ENCODE data around the gene MRPL4. TPM values are rescaled to one million over a fixed set of nuclear protein-coding genes. Genes with fewer than 3 reads are reported as not detected.

Gene MRPL4
- total RNA-seq: 10 to 100 TPM; 34.5 to 41.6 (median 40.2) TPM
- 21.9 TPM for total RNA-seq (2013)

GRCh38 chr19:10251792-10252694 lies at the start of gene MRPL4:
Gene MRPL4, plus strand, starts transcription at chr19:10252214. Its CDS starts 40 bp downstream, at chr19:10252254.
- Histone ChIP-seq H3K4me1 (ENCODE audit: control insufficient read depth, insufficient read depth, low read length) (peaks cover 20% of the 10 kb centered on the region), H3K27ac (ENCODE audit: low read length) (peak within 1 kb of the TSS; percentile 75), H3K27me3 (ENCODE audit: control insufficient read depth, insufficient read depth, low read length) (no peaks in the 10 kb centered on the region), H3K4me3 (ENCODE audit: low read length) (peak within 1 kb of the TSS; percentile 96), H3K9me3 (ENCODE audit: control insufficient read depth, insufficient read depth, low read length) (no peaks in the 10 kb centered on the region), H3K36me3 (ENCODE audit: control insufficient read depth, insufficient read depth, low read length) (peaks cover 17% of the 10 kb centered on the region)
- ATAC-seq (peak; percentile 95 to 99 (median 95)), DNase-seq (peak; percentile 93 to 98)
- under 1% methylated on average over 77 of the region's 77 CpGs for WGBS (ENCODE audit: insufficient coverage)
- H3K27ac Mint-ChIP-seq: peak within 1 kb of the TSS; percentile 90 to 93
- intact Hi-C loops (cut with micrococcal nuclease): loop anchor here (5.0 kb wide), 1 partner anchor 135 kb away; the partner anchor contains the start of gene EIF3G
- no peaks in the 10 kb centered on the region for H3K9me3 Mint-ChIP-seq
- TF ChIP-seq, protein P1, sequence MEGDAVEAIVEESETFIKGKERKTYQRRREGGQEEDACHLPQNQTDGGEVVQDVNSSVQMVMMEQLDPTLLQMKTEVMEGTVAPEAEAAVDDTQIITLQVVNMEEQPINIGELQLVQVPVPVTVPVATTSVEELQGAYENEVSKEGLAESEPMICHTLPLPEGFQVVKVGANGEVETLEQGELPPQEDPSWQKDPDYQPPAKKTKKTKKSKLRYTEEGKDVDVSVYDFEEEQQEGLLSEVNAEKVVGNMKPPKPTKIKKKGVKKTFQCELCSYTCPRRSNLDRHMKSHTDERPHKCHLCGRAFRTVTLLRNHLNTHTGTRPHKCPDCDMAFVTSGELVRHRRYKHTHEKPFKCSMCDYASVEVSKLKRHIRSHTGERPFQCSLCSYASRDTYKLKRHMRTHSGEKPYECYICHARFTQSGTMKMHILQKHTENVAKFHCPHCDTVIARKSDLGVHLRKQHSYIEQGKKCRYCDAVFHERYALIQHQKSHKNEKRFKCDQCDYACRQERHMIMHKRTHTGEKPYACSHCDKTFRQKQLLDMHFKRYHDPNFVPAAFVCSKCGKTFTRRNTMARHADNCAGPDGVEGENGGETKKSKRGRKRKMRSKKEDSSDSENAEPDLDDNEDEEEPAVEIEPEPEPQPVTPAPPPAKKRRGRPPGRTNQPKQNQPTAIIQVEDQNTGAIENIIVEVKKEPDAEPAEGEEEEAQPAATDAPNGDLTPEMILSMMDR (IDR thresholded peaks at IDR 0.05): no peak
- no peaks in the 10 kb centered on the region for H3K27me3 Mint-ChIP-seq (ENCODE audit: low read depth in 2 of 2)
- H3K4me1 Mint-ChIP-seq: peaks cover 0 to 33% of the 10 kb centered on the region in 2 donors
- H3K4me3 Mint-ChIP-seq: peak within 1 kb of the TSS; percentile 95
- peaks cover under 1% of the 10 kb centered on the region for H3K36me3 Mint-ChIP-seq

DNA sequence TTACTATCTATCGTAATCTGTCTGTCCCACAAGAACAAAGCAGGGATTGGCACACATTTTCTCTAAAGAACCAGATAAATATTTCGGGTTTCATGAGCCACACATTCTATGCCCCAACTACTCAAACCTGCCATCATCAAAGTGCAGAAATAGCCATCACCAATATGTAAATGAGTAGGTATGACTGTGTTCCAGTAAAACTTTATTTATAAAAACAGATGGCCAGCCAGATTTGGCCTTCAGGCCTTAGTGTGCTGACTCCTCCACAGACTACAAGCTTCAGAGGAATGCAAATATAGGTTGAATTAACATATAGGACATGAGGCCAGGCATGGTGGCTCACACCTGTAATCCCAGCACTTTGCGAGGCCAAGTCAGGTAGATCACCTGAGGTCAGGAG lies 48.3 kb upstream of the MRPL4 start:
- peaks cover 5% of the 10 kb centered on the region in 2 donors for H3K4me1 Mint-ChIP-seq
- Histone ChIP-seq H3K4me3 (ENCODE audit: low read length) (no peak overlapping the region), H3K4me1 (ENCODE audit: control insufficient read depth, insufficient read depth, low read length) (peaks cover 8% of the 10 kb centered on the region)

DNA sequence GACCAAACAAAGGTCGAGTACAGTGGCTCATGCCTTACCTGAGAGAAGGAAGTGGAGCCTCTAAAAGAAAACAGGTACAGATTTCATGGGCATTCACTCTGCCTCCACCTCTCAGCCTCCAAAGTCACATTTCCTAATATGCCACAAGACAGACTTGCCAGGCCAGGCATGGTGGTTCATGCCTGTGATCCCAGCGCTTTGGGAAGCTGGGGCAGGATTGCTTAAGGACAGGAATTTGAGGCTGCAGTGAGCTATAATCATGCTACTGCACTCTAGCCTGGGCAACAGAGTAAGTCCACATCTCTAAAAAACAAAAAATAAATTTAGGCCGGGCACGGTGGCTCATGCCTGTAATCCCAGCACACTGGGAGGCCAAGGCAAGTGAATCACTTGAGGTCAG lies 46.4 kb upstream of the MRPL4 start:
- Mint-ChIP-seq H3K4me3 (no peak overlapping the region), H3K27ac (no peak overlapping the region), H3K4me1 (no peaks in the 10 kb centered on the region), H3K9me3 (no peaks in the 10 kb centered on the region), H3K36me3 (no peaks in the 10 kb centered on the region), H3K27me3 (ENCODE audit: low read depth in 2 of 2) (no peaks in the 10 kb centered on the region)
- no peaks in the 10 kb centered on the region for H3K36me3 ChIP-seq (ENCODE audit: control insufficient read depth, insufficient read depth, low read length)
- 90% methylated on average over 4 of the region's 4 CpGs for WGBS (ENCODE audit: insufficient coverage)
- no peaks in the 10 kb centered on the region for H3K4me1 ChIP-seq (ENCODE audit: control insufficient read depth, insufficient read depth, low read length)
- DNase-seq (no peak), ATAC-seq (no peak)
- TF ChIP-seq, protein P1 (IDR thresholded peaks at IDR 0.05): no peak
- intact Hi-C loops (cut with micrococcal nuclease): no loop called here
- no peak overlapping the region for H3K27ac ChIP-seq (ENCODE audit: low read length)
- H3K4me3 ChIP-seq (ENCODE audit: low read length): no peak overlapping the region
- no peaks in the 10 kb centered on the region for H3K27me3 ChIP-seq (ENCODE audit: control insufficient read depth, insufficient read depth, low read length)
- peaks cover 3% of the 10 kb centered on the region for H3K9me3 ChIP-seq (ENCODE audit: control insufficient read depth, insufficient read depth, low read length)

More for the DNA sequence above, 48.3 kb upstream of the MRPL4 start:
- DNase-seq (no peak), ATAC-seq (no peak)
- no peak overlapping the region for H3K27ac ChIP-seq (ENCODE audit: low read length)
- Mint-ChIP-seq H3K27me3 (ENCODE audit: low read depth in 2 of 2) (no peaks in the 10 kb centered on the region), H3K36me3 (no peaks in the 10 kb centered on the region), H3K27ac (no peak overlapping the region), H3K9me3 (no peaks in the 10 kb centered on the region), H3K4me3 (no peak overlapping the region)
- 94% methylated on average over 3 of the region's 3 CpGs for WGBS (ENCODE audit: insufficient coverage)
- peaks cover 3% of the 10 kb centered on the region for H3K9me3 ChIP-seq (ENCODE audit: control insufficient read depth, insufficient read depth, low read length)
- TF ChIP-seq, protein P1 (IDR thresholded peaks at IDR 0.05): no peak
- intact Hi-C loops (cut with micrococcal nuclease): no loop called here
- H3K27me3 ChIP-seq (ENCODE audit: control insufficient read depth, insufficient read depth, low read length): no peaks in the 10 kb centered on the region
- H3K36me3 ChIP-seq (ENCODE audit: control insufficient read depth, insufficient read depth, low read length): no peaks in the 10 kb centered on the region
